ENCODE results near the gene FLT3LG.

Gene FLT3LG

DNA sequence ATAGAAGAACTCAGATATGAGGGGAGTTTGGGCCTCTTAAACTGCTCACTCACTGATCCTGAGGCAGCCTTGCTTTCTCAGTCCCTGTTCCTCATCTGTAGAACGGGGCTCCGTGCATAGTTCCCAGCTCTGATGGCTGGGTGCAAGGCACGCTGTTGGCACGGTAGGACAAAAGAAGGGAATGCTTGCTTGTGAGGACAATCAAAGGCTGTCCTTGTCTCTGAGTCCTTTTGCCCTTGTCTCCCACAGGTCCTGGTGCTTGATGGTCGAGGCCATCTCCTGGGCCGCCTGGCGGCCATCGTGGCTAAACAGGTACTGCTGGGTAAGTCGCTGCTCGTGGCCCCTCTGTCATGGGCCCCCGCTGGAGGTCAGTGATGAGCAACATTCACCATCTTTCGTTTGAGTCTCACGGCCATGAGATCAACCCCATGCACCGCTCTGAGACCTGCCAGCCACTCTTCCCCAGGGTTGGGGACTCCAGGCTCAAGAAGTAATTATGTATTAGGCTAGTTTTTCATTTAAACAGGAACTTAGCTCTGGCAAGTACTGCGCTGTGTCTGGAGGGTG, 15.7 kb downstream of the FLT3LG start:
- DNase-seq: no peak

DNA sequence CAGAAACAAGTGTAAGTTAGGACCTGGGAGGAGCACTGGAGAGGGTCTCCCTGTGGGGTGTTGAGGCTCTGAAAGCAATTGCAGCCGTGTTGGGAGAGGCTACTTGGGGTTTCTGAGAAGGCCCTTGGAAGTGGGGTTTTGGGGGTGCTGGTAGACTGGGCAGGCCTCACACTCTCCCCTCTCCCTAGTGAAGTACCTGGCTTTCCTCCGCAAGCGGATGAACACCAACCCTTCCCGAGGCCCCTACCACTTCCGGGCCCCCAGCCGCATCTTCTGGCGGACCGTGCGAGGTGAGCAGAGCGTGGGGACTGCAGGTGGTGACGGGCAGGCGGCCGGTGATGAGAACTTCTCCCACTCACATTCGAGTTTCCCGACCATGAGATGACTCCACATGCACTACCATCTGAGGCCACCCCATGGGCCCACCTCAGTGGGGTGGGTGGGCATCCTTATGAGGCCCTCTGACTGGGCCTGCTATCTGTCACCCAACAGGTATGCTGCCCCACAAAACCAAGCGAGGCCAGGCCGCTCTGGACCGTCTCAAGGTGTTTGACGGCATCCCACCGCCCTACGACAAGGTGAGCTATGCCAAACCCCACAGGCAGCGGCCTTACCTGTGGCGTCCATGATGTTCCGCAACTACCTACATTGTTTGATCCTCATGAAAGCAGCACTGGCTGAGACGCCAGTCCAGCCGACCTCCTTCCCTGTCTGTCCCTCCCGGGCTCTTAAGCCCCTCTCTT, 16.4 kb downstream of the FLT3LG start:
- no peak for DNase-seq

DNA sequence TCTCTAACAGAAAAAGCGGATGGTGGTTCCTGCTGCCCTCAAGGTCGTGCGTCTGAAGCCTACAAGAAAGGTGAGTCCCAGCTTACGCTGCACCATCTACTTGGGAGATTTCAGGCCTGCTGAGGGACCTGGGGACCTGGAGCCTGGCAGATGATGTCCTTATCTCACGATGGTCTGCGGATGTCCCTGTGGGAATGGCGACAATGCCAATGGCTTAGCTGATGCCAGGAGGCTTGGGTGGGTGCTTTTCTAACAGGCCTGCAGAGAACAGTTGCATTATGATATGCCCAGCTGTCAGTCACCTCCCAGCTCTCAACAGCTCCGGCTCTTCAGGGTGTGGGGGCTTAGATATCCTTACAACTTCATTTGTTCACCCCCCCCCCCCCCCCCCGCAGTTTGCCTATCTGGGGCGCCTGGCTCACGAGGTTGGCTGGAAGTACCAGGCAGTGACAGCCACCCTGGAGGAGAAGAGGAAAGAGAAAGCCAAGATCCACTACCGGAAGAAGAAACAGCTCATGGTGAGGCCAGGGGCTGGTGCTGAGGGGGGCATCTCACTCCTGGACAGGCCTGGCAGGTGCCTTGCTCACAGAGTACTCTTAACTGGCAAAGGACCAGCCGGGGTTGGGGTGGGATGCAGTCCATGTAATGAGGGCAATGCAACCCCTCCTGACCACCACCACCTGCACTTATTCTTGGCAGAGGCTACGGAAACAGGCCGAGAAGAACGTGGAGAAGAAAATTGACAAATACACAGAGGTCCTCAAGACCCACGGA, 17.2 kb downstream of the FLT3LG start:
- no peak for DNase-seq

DNA sequence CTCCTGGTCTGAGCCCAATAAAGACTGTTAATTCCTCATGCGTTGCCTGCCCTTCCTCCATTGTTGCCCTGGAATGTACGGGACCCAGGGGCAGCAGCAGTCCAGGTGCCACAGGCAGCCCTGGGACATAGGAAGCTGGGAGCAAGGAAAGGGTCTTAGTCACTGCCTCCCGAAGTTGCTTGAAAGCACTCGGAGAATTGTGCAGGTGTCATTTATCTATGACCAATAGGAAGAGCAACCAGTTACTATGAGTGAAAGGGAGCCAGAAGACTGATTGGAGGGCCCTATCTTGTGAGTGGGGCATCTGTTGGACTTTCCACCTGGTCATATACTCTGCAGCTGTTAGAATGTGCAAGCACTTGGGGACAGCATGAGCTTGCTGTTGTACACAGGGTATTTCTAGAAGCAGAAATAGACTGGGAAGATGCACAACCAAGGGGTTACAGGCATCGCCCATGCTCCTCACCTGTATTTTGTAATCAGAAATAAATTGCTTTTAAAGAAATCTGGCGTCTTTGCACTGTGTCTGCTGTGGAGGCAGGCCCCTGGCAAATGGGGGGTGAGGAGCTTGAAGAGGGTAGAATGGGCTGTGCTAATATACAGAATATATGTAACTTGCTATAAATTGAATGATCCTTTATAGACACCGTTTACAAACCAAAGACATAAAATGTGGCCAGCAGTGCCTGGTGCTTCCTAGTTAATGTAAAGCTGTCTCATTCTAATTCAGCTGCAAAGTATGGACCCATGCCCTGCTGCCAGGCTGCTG, 18.0 kb downstream of the FLT3LG start:
- no peak for DNase-seq

DNA sequence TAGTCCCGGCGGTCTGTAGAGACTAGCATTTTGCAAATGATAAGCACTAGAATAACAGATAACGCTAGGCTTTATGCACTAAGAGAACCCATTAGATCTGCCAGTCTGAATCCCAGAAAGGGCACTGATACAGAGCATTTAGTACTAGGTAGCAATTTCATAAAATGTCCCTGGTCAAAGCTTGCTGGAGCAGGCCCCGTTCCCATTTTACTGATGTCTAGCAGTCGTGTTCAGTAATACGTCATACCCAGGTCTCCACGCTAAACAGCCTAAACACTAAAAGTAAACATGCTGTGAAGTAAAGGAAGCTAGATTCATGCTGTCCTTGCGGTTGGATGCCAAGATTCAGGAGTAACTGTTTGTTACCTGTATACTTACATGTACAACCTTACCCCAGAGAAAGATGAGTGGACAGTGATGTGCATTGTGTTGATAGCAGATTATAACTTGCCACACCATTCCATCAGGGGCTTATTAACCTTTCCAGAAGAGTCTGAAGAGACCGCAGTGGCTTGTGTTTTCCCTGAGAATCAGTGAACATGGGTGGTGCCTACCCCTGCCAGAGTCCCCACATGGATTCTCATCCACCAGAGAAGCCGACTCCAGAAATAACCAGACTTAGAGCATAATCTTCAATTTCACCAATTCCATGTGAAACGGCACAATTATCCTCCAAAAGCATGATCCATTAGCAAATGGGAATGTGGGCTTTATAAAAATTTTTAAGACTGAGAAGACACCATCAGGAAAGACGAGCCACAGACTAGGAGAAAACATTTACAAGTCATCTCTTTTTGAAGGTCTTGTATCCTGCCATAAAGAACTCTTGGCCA, 18.8 kb downstream of the FLT3LG start:
- peak; percentile 17 for DNase-seq

DNA sequence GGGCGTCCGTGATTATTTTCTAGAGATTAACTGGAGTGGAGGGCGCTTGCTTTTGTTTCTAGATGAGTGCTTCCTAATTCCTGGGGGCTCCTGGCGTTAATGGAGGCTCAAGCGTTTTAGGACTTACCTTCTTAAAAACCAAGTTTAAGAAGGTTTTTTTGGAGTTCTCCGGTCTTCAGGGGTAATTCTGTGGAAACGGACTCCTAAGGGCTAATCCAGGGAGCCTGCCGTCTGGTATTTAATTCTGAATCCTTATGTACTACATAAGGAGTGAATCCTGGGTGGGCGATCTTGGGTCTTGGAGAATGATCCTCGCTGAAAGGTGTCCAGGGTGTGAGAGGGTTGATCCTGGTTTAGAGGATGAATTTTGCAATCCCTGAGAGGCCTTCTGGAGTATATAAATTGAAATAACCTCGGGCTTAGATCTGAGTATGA, 22.6 kb downstream of the FLT3LG start:
- DNase-seq: no peak

DNA sequence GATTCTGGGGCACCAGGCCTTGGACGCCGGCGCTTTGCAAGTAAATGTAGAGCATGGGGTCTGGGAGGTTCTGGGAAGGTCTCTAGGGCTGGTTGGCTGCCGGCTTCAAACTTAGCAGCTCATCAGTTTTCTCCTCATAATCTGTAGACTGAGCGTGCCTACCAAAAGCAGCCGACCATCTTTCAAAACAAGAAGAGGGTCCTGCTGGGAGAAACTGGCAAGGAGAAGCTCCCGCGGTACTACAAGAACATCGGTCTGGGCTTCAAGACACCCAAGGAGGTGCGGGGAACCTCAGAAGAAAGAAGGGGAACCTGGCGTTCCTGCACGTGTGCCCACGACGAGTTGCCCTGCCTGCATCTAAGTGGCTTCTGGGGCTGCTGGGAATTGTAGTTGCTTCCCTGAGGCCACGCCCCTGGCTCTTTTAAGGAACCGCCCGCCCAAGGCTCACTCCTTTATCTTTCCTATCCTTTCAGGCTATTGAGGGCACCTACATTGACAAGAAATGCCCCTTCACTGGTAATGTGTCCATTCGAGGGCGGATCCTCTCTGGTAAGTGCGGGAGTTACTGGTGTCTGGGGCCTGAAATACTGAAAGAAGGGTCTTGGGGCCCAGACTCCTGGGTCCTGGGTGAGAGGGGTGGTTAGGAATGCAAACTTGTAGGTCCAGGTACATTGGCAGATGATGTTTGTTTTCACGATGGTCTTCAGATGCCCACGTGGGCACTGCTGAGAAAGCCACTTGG, 23.2 kb downstream of the FLT3LG start:
- DNase-seq: peak; percentile 18

DNA sequence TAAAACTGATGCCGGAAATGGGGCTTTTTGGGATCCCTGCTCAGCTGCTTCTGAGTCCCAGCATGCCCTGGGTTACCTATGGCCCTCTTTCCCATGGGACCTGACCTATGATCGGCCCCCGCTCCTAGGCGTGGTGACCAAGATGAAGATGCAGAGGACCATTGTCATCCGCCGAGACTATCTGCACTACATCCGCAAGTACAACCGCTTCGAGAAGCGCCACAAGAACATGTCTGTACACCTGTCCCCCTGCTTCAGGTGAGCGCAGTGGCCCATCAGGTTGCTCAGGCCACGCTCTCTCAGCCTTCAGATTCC, 23.7 kb downstream of the FLT3LG start:
- no peak for DNase-seq

DNA sequence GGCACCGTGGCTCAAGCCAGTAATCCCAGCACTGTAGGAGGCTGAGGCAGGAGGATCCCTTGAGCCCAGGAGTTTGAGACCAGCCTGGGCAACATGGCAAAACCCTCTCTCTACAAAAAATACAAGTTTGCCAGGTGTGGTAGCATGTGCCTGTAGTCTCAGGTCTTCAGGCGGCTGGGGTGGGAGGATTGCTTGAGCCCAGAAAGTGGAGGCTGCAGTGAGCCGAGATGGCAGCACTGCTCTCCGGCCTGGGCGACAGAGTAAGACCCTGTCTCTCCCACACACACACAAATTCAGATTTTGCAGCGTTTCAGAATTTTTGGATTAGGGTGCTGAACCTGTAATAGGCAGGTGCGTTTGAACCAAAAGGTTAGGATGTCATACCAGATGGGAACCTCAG, 24.5 kb downstream of the FLT3LG start:
- DNase-seq: no peak

DNA sequence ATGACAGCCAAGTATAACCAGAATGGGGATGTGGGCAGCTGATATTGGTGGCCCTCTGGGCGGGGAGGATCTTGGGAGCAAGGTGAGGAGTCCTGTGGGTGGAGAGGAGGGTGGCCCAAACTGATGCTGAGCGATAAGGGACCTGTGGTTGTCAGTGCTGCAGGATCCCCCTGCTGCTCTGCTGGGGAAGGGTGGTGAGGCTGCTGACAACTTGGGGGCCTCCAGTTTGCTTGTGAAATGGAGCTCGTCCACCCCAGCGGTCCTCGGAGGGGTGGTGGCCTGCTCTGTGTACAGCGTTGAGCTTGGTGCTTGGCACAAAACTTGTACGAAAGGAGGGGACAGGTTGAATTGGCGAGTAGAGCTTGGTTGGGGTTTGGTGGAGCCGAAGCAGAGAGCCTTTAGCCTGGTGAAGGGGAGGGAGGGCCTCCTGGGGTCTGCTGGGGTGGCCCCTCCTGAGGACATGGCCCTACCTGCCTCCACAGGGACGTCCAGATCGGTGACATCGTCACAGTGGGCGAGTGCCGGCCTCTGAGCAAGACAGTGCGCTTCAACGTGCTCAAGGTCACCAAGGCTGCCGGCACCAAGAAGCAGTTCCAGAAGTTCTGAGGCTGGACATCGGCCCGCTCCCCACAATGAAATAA, 25.1 kb downstream of the FLT3LG start:
- DNase-seq: no peak

DNA sequence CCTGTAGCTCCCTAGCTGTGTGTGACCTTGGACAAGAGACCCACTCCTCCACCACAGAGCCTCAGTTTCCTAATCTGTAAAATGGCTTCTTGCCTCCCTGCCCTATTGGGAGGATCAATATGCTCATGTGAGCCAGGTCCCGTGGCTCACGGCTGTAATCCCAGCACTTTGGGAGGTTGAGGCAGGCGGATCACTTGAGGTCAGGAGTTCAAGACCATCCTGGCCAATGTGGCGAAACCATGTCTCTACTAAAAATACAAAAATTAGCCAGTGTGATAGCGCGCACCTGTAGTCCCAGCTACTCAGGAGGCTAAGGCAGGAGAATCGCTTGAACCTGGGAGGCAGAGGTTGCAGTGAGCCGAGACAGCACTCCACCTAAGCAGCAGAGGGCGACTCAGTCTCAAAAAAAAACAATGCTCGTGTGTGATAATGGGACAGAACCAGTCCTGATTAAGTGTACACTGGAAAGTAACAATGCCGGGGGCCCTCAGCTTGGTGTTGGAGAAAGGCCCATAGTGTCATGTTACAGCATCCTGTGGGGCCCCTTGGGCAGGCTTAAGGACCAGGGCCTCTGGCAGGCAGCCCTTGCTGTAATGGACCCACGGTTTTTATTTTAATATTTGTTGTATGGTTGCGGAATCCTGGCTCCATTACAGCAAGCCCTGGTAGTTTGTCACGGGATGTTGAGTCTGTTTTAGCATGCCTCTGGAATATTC, 29.0 kb downstream of the FLT3LG start:
- DNase-seq: peak; percentile 72

DNA sequence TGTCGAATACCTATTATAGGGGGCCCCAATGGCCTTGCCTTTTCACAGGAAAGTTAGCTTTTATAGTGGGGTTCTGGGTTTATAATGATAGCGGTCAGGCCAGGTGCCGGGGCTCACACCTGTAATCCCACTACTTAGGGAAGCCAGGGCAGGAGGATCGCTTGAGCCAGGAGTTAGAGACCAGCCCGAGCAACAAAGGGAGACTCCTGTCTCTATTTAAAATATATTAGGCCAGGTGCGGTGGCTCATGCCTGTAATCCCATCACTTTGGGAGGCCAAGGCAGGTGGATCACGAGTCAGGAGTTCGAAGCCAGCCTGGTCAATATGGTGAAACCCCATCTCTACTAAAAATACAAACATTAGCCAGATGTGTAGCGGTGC, 29.6 kb downstream of the FLT3LG start:
- no peak for DNase-seq

DNA sequence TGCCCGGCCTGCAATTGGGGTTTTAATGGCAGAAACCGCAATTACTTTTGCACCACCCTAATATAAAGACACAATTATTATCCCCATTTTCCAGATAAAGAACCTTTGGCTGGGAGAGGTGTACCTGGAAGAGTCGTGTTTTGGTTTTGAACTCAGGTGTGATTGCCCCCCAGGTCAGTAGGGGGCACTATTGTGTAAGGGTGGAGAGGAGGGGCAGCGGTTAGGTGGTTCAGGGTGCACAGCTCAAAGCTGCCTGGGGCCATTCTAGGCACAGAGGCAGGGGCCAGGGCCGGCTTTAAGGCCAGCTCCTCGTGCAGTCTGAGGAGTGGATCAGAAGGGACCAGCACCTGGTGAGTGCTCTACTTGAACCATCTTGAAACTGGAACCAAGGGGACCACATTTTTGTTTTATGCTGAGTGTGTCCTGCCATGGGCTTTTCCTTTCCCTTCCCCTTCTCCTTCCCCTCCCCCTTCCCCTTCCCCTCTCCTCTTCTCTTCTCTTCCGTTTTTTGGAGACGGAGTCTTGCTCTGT, 32.6 kb downstream of the FLT3LG start:
- DNase-seq: peak; percentile 30

DNA sequence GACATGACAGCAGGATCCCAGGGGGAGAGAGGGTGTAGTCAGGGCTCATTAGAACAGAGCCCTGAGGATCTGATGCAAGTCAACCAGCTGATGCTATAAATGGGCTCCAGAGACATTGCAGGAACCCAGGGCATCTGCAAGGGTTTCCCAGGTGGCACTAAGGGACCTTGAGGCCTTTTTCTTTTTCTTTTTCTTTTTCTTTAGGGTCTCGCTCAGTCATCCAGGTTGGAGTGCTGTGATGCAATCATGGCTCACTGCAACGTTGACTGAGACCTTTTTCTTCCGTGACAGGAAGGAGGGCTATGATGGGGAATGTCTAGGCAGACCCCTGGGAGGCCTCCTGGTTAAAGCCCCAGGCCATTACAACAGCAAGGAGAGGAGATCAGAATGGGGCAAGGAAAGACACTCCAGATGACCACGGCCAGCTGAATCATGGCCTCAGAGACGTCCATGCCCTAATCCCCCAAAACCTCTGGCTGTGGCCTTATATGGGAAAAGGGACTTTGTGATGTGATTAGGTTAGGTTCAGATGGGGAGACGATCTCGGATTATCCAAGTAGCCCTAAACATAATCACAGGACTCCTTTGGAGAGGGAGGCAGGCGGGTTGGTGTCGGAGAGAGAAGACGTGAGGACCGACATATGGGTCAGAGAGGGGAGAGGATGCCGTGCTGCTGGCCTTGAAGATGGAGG, 33.9 kb downstream of the FLT3LG start:
- no peak for DNase-seq

DNA sequence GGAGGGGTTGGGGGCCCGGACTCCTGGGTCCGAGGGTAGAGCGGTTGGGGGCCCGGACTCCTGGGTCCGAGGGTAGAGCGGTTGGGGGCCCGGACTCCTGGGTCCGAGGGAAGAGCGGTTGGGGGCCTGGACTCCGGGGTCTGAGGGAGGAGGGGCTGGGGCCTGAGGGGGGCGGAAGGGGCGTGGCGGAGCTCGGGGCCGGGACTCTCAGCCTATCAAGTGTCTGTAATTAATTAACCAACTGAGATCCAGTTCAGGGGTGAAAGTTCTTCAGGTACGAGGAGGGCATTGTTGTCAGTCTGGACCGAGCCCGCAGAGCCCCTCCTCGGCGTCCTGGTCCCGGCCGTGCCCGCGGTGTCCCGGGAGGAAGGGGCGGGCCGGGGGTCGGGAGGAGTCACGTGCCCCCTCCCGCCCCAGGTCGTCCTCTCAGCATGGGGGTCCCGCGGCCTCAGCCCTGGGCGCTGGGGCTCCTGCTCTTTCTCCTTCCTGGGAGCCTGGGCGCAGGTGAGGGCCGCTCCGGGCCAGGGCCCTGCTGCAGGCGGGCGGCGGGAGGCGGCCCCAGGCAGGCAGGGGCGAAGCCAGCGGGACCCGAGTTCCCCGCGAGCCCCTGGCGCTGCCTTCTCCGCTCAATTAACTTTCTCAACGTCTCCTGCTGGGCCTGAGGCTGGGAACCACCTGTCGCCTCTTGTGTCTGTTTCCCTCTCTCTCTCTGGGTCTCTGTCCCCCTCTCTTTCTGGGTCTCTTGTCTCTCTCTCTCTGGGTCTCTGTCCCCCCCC, 39.1 kb downstream of the FLT3LG start:
- DNase-seq: peak; percentile 65

DNA sequence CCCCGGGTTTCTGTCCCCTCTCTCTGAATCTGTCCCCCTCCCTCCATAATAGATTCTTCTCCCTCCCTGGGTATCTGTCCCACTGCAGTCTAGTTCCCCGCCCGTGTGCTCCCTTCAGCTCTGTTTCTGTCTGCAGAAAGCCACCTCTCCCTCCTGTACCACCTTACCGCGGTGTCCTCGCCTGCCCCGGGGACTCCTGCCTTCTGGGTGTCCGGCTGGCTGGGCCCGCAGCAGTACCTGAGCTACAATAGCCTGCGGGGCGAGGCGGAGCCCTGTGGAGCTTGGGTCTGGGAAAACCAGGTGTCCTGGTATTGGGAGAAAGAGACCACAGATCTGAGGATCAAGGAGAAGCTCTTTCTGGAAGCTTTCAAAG, 39.7 kb downstream of the FLT3LG start:
- peak; percentile 18 for DNase-seq

DNA sequence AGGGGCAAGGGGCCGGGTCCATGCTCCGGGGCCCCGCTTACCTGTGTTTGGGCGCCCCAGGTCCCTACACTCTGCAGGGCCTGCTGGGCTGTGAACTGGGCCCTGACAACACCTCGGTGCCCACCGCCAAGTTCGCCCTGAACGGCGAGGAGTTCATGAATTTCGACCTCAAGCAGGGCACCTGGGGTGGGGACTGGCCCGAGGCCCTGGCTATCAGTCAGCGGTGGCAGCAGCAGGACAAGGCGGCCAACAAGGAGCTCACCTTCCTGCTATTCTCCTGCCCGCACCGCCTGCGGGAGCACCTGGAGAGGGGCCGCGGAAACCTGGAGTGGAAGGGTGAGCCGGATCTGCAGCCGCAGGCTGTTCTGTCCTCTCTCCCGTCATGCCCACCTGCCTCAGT, 40.1 kb downstream of the FLT3LG start:
- DNase-seq: peak; percentile 21

DNA sequence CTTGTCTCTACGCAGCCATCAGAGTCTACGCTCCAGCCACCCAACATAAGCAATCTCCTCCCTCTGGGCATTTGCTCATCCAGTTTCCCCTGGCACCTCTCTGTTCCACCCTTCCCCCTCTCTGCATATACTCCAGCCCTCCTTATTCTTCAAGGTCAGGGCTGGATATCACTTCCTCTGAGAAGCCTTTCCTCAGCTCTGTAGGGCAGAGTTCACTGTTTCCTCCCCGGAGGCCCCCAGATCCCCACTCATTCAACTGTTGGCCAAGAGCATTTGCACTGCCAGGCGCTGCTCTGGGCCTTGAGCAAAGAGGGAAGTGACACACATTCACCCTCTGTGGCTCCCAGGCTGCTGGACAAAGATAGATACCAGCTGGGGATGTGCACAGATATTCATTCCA, 41.8 kb downstream of the FLT3LG start:
- no peak for DNase-seq

DNA sequence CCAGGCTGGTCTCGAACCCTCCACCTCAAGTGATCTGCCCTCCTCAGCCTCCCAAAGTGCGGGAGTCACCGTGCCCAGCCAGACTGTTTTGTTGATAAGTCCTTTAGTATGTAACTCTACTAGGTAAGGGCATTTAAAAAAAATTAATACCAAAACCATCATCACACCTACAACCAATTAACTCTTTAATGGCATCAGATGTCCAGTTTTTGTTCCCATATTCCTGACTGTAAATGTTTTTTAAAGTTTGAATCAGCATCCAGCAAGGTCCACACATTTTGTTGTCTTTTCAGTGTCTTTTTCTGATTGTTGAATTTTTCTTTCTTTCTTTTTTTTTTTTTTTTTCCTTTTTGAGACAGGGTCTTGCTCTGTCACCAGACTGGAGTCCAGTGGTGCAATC, 44.0 kb downstream of the FLT3LG start:
- DNase-seq: no peak
